Right lobe of liver (tissue), 6 donors: ENCODE measurements around the gene EVI5. TPM values are rescaled to one million over a fixed set of nuclear protein-coding genes. Genes with fewer than 3 reads are reported as not detected.

ENCODE experiments used
- ATAC-seq, 4 donors: fragments of 200-7000 bp; cut with Tn5 transposase; one replicate each; pipeline ENCODE4 v1.9.1; 2020; ENCODE audit warnings: mild to moderate bottlenecking in 4 of 4, moderate library complexity in 4 of 4
- DNase-seq, 3 donors: peaks; one replicate each; pipeline ENCODE4 v3.0.0-alpha.2; 2020
- H3K27ac ChIP-seq, 3 donors: fragments of 200-600 bp; one replicate each; pipeline ENCODE4 v1.8.0; 2022
- H3K27me3 ChIP-seq, 2 donors: fragments of 200-600 bp; one replicate each; pipeline ENCODE4 v1.8.0; 2022
- H3K36me3 ChIP-seq, 4 donors: fragments of 200-600 bp; sonication (generic) in 1 of 4; one replicate each; pipeline versions ENCODE4 v1.5.1 to v1.8.0; 2017 to 2022; ENCODE audit warnings: control low read depth in 1 of 4
- H3K4me1 ChIP-seq, 4 donors: fragments of 200-600 bp; sonication (generic) in 1 of 4; one replicate each; pipeline versions ENCODE4 v1.5.1 to v1.8.0; 2017 to 2022; ENCODE audit warnings: control low read depth in 1 of 4
- H3K4me3 ChIP-seq, 3 donors: fragments of 200-600 bp; one replicate each; pipeline ENCODE4 v1.8.0; 2022
- H3K9me3 ChIP-seq, 4 donors: fragments of 200-600 bp; sonication (generic) in 1 of 4; one replicate each; pipeline versions ENCODE4 v1.5.1 to v1.8.0; 2017 to 2022; ENCODE audit warnings: control low read depth in 1 of 4
- POLR2A ChIP-seq: fragments of 450-650 bp; IDR thresholded peaks from one replicate; pipeline ENCODE4 v1.6.1; 2017; ENCODE audit warnings: antibody characterized with exemption, mild to moderate bottlenecking
- WGBS: methylation state at CpG from one replicate; pipeline ENCODE4 v1.1.6; 2018; ENCODE audit warnings: low coverage, low lambda C conversion rate; ENCODE audit not compliant: insufficient coverage; ENCODE audit errors: missing lambda C conversion rate; 5-methylcytosine and 5-hydroxymethylcytosine counted together
- intact Hi-C, 2 donors: fragments of 100-400 bp; cut with DNase I; formaldehyde crosslinking; loops; one replicate each; pipeline versions ENCODE4 v1.11.2 to v1.14.1; 2022
- total RNA-seq, 6 experiments: library from RNA; depleted of rRNA in 2 of 6; stranded (reverse); fragments of >200 nt in 2 of 6; fragmentation: NEBNext Ultra II Directional in 3 of 6; extraction: Animal tissue kit (Norgen Biotek cat#: 25700) in 3 of 6; gene quantifications; one replicate each; pipeline versions ENCODE4 v1.1.0 to v1.2.4, GENCODE V29; 2016 to 2023
- TF ChIP-seq, protein P1 (sequence below), 4 donors: fragments of 200-600 bp in 3 of 4; fragments of 450-650 bp in 1 of 4; IDR thresholded peaks; one replicate each; pipeline versions ENCODE4 v1.5.1 to v1.8.0; 2016 to 2022; ENCODE audit warnings: antibody characterized with exemption in 4 of 4, mild to moderate bottlenecking in 2 of 4
- donor health status: DM: no; HTN: yes; CAD: no.
- donor health status: DM: no; HTN: no; CAD: no.
- donor health status: DM: no; HTN: no; CAD: no.
- donor health status: DM: no; HTN: yes; CAD: no.
- donor health status: DM: no; HTN: yes; CAD: no.

EVI5 gene
- total RNA-seq, 6 experiments from 2014 or later, result 12.8 to 27.7 (median 19.0) TPM

GRCh38 chr1:92505015-92505692, 279.8 kb downstream of the EVI5 start:
- ATAC-seq (peak; percentile 96 to 98 (median 97)), DNase-seq (no peak)
- Histone ChIP-seq H3K27ac (no peak overlapping the region), H3K36me3 (no peaks in the 10 kb centered on the region), H3K4me1 (peaks cover 0 to 14% (median 0%) of the 10 kb centered on the region in 4 donors), H3K4me3 (no peak overlapping the region), H3K27me3 (no peaks in the 10 kb centered on the region), H3K9me3 (no peaks in the 10 kb centered on the region)
- no peak for TF ChIP-seq POLR2A
- TF ChIP-seq, protein P1, sequence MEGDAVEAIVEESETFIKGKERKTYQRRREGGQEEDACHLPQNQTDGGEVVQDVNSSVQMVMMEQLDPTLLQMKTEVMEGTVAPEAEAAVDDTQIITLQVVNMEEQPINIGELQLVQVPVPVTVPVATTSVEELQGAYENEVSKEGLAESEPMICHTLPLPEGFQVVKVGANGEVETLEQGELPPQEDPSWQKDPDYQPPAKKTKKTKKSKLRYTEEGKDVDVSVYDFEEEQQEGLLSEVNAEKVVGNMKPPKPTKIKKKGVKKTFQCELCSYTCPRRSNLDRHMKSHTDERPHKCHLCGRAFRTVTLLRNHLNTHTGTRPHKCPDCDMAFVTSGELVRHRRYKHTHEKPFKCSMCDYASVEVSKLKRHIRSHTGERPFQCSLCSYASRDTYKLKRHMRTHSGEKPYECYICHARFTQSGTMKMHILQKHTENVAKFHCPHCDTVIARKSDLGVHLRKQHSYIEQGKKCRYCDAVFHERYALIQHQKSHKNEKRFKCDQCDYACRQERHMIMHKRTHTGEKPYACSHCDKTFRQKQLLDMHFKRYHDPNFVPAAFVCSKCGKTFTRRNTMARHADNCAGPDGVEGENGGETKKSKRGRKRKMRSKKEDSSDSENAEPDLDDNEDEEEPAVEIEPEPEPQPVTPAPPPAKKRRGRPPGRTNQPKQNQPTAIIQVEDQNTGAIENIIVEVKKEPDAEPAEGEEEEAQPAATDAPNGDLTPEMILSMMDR (IDR thresholded peaks at IDR 0.05), result no peak
- WGBS, result 31% methylated on average over 6 of the region's 6 CpGs
- intact Hi-C loops, result no loop called here

DNA sequence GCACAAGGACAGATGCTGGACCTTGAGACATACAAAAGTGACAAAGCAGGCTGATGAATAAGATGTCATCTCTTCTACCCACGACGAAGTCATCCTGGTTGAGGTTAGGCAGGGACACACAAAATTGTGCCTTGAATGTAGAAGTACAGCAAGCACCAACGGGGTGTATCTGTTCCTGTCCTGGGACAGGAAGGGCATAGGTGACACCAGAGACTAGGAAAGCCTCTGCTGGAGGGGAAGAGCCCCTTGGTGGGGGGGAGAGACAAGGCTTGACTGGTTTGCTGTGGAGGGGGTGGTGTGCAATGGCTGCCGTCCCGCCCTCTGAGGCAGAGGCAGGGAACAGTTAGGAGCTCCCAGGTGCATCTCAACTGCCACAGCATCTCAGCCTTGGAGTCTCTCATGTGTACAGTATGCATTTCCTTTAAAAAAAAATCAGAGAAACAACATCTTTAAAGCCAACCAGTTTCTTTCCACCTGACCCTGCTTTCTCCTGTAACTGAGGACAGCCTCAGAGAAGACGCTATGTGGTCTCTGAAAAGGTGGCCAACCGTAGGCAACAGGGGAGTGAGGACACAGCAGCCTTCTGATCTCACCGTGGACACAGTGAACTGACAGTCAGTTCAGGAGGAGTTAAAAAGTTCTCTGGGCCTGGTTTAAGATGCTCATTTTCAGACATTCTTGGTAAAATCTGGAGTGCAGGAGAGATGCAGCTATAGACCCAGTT, 280.5 kb downstream of the EVI5 start:
- peak in 1 of 4 donors; percentile 26 for ATAC-seq
- TF ChIP-seq POLR2A, result no peak
- TF ChIP-seq, protein P1 (IDR thresholded peaks at IDR 0.05), result no peak
- WGBS, result 64% methylated on average over 6 of the region's 8 CpGs
- no peak overlapping the region for H3K4me3 ChIP-seq
- no peak overlapping the region for H3K27ac ChIP-seq
- no peaks in the 10 kb centered on the region for H3K9me3 ChIP-seq
- DNase-seq, result no peak
- H3K27me3 ChIP-seq, result no peaks in the 10 kb centered on the region
- H3K36me3 ChIP-seq, result no peaks in the 10 kb centered on the region
- intact Hi-C loops, result no loop called here
- peaks cover 0 to 14% (median 0%) of the 10 kb centered on the region in 4 donors for H3K4me1 ChIP-seq

DNA sequence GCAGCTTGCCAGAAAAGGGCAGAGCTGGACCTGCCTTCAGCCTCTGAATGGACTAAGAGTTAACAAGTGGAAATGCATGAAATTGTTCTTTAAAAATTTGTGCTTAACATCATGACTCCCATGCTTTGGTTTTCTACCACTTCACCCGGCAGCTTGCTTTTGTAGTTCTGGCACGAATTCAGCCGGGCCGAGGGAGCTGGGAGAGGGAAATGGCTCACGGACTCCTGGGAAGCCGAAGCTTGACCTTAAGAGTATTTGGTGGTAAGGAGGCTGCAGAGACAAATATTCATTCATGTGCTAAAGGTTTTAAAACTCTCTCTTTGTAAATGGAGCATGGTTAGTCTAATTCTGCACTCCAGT, 281.0 kb downstream of the EVI5 start:
- TF ChIP-seq POLR2A, result no peak
- TF ChIP-seq, protein P1 (IDR thresholded peaks at IDR 0.05), result no peak
- ATAC-seq, result no peak
- H3K36me3 ChIP-seq, result no peaks in the 10 kb centered on the region
- no peak overlapping the region for H3K4me3 ChIP-seq
- H3K9me3 ChIP-seq, result no peaks in the 10 kb centered on the region
- peaks cover 0 to 14% (median 0%) of the 10 kb centered on the region in 4 donors for H3K4me1 ChIP-seq
- intact Hi-C loops, result no loop called here
- WGBS, result 88% methylated on average over 6 of the region's 6 CpGs
- H3K27me3 ChIP-seq, result no peaks in the 10 kb centered on the region
- H3K27ac ChIP-seq, result no peak overlapping the region
- no peak for DNase-seq

GRCh38 chr1:92503043-92503925, 281.6 kb downstream of the EVI5 start:
- WGBS, result 81% methylated on average over 5 of the region's 6 CpGs
- ATAC-seq, result no peak
- intact Hi-C loops, result no loop called here
- H3K9me3 ChIP-seq, result no peaks in the 10 kb centered on the region
- H3K27me3 ChIP-seq, result no peaks in the 10 kb centered on the region
- peaks cover 0 to 14% (median 0%) of the 10 kb centered on the region in 4 donors for H3K4me1 ChIP-seq
- DNase-seq, result no peak
- H3K4me3 ChIP-seq, result no peak overlapping the region
- no peak overlapping the region for H3K27ac ChIP-seq
- H3K36me3 ChIP-seq, result no peaks in the 10 kb centered on the region
- no peak for TF ChIP-seq POLR2A
- TF ChIP-seq, protein P1 (IDR thresholded peaks at IDR 0.05), result no peak
